GM21360 (cell line): Measurements from ENCODE around the gene IGF1R.
A peak's percentile ranks its signal among the peaks of the same experiment; 100 is the strongest.
"Not testable (repeated sequence)": the region's sequence is repeated elsewhere in the genome, so short reads cannot be mapped to it uniquely, and the experiment has no call there.

Source experiments
- ATAC-seq: cut with Tn5 transposase; IDR thresholded peaks from one replicate; pipeline ENCODE4 v1.9.1; 2021; ENCODE audit warnings: mild to moderate bottlenecking, moderate library complexity; ENCODE audit not compliant: unreplicated experiment

Gene IGF1R

DNA sequence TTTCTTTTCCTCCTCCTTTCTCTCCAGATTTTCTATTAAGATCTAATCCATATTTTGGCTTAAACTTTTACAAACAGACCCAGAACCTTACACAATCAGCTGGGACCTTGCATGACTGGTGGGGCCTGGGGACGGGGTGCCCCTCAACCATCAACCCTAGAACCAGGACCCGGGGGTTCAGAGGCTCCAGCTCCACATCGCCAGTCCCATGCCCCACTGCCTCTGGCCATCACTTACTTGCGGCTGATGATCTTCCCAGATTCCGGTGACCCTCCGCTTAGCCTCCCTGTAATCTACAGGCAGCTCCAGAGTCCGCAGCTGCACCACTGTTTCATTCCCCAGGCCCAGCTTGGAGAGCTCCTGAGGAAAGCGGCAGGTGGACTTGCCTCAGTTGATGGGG, 322.5 kb downstream of the IGF1R start:
- no peak for ATAC-seq

- no peak for ATAC-seq
Measured at GRCh38 chr15:98976500-98976899, 328.2 kb downstream of the IGF1R start.

DNA sequence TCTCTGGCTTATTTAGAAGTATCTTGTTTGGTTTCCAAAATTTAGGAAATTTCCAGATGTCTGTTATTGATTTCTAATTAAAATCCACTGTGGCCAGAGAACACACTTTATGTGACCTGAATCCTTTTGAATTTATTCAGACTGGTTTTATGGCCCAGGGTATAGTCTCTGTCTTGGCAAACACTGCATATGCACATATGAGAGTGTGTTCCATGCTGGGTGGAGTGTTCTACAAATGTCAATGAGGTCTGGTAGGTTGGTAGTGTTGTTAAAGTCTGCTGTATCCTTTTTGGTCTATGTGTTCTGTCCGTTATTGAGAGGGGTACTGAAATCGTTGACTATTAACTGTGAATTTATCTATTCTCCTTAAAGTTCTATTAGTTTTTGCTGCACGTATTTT, 329.1 kb downstream of the IGF1R start:
- ATAC-seq, result no peak

GRCh38 chr15:98978153-98978552, 329.8 kb downstream of the IGF1R start:
- no peak for ATAC-seq

- no peak for ATAC-seq
Measured at GRCh38 chr15:98980899-98981228, 332.5 kb downstream of the IGF1R start.

DNA sequence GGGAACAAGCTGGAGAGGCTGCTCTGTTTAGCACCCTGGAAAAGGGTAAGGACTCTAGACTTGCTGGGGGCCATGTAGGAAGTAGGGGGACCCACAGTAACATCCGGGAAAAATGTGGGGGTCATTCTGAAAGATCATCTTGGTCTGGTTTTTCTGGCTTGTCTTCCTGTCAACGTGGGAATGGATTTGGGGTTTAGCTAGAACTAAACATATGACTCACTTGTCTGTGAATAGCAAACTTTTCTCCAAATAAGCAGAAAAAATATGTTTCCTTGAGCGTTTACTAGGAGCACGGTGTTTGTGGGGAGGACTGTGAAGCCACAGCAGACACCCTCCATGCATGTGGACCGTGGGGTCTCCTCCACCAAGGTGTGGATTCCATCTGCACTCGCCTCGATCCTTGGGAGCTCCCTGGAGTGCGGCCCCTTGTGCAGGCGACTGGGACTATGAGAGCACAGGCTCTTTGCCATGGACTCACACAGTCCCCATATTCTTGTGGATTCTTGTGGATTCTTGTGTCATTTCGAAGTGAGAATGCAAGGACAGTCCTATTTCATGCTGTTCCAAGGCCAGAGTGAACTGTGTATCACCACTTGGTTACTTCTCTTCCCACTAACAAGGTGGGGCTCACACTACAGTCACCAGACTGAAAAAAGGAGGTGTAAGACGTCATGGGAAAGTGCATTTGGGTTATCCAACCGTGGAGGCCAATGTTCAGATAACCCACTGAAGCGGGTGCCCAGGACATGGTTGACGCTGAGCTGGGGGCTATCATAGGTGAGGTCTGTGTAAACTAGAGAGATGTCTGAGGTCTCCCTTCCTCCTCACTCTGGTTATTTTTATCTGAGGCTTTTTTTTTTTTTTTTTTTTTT, 333.7 kb downstream of the IGF1R start:
- peak; percentile 57 for ATAC-seq

- no peak for ATAC-seq
Measured at GRCh38 chr15:98983334-98983733, 335.0 kb downstream of the IGF1R start.

GRCh38 chr15:98986281-98986680, 337.9 kb downstream of the IGF1R start:
- ATAC-seq, result no peak

GRCh38 chr15:98994892-98995291, 346.6 kb downstream of the IGF1R start:
- ATAC-seq, result no peak

- peak; percentile 78 for ATAC-seq
Measured at GRCh38 chr15:98996169-98996568, 347.8 kb downstream of the IGF1R start.

DNA sequence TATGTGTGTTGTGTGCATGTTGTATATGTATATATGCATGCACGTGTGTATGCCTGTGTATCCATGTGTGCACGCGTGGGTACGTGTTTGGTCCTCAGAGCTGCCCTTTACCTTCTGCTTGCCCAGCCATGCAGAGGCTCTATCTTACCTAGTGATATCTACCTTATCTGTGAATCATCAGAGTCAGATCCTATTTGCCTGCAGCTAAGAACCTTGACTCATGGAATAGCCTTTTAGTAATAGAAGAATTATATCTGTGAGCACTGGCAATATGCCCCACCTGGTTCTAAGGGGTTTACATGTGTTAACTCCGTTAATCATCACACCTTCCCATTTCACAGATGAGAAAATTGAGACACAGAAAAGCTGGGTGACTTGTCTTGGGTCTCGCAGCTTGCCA, 348.3 kb downstream of the IGF1R start:
- no peak for ATAC-seq

- ATAC-seq, result no peak
Measured at GRCh38 chr15:98997312-98997711, 349.0 kb downstream of the IGF1R start.

GRCh38 chr15:98997755-98998154, 349.4 kb downstream of the IGF1R start:
- ATAC-seq, result no peak

DNA sequence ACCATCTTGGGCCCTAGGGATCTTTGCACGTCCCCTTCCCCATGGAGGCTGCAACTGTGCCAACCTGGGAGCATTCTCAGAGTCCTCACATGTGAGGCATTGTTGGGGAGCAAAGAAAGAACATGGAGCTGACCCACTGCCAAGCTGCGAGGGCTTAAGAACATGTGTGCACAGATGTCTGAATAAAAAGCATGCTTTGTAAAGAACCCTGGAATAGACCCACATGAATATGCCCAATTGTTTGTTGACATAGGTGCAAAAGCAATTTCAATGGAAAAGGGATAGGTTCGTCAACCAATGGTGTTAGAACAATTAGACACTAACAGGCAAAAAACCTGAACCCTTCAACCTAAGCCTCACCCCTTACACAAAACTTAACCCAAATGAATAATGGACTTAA, 349.9 kb downstream of the IGF1R start:
- no peak for ATAC-seq

DNA sequence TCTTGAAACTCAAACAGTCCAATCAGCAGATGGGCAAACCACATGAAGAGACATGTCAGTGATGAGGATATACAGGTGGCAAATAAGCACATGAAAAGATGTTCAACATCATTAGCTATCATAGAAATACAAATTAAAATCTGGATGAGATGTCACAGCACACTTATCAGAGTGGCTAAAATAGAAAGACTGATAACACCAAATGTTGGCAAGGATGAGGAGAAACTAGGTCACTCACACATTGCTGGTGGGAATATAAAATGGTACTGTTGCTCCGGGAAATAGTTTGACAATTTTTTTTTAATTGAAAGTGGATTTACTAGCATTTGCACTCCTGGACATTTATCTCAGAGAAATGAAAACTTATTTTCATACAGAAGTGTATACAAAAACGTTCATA, 350.9 kb downstream of the IGF1R start:
- ATAC-seq, result no peak

DNA sequence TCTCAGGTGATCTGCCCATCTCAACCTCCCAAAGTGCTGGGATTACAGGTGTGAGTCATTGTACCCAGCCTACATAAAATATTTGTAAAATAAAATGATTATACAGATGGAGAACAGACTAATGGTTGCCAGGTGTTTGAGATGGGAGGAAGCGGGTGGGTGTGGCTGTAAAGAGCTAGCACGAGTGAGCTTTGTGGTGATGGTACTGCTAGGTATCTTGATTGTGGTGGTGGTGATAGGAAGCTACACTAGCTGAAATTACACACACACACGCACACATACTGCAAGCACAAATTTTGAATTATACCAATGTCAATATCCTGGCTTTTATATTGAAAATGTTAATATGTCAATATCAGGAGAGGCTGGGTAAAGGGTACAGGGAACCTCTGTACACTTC, 353.9 kb downstream of the IGF1R start:
- no peak for ATAC-seq

DNA sequence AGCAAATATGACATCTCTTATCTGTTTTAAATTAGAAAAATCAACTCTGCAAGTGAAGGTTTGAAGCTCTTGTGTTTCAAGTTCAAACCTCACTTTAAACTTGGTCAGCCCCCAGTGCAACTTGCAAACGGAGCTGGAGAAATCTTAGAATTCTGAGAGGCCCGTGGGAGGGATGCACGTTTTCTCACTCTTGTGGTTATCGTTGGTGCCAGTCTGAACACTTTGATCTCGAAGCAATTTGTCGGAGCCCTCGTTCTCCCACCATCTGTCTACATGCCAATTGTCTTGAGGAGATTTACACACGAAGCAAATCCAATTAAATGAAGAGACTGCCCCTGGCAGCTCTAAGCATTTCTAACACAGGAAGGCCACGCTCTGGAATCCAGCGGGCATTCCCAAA, 355.0 kb downstream of the IGF1R start:
- ATAC-seq, result not testable (repeated sequence)

DNA sequence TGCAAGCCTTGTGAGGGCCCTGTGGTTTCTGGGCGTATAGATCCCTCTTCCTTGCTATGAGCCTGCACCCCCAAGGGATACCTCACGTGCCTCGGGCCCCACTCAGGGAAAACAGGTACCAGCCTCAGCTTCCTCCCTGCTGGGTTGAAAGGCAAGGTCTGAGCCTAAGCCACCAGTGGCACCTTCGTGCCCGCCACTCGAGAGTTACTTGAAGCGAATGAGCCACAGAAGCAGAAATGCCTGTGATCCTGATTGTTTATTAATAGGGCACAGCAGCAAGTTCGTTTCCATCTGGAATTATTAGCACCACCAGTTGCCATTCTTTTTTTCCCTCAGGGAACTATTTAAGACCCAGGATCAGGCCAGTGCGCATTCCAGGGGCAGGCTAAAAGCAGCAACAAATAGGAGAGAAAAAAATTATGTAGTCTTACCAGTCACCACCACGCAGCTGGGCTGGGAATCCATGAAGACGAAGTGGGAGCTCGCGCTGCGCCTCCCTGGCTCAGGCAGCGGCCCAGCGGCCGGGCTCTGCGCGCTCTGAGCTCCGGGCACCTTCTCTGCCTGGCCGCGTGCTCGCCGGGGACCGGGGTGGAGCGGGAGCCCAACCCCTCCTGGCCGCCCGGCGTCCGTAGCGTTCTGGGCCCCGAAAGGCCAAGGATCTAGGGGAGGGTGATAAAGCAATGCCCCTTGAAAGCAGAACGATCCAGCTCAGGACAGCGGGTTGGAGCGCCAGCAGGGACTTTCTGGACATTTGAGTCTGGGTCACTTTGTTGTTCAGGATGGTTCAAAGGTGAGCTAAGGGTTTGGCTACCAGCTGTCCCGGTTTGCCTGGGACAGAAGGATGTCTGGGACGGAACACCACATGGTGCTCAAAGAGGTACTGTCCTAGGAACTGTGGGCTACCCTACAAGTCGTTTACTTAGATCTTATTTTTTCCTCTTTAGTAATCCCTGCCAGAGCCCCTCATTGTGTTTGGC, 356.9 kb downstream of the IGF1R start:
- ATAC-seq, result not testable (repeated sequence)

GRCh38 chr15:99006146-99006545, 357.8 kb downstream of the IGF1R start:
- ATAC-seq, result no peak

- no peak for ATAC-seq
Measured at GRCh38 chr15:99006904-99007495, 358.7 kb downstream of the IGF1R start.

GRCh38 chr15:99009741-99010330, 361.5 kb downstream of the IGF1R start:
- no peak for ATAC-seq
